ENCODE results near the gene CFAP77. TPM values are rescaled to one million over a fixed set of nuclear protein-coding genes. Genes with fewer than 3 reads are reported as not detected.

CFAP77 gene
- total and polyA plus RNA-seq, 10 of the 15 experiments (the other 5 are each of a cell fraction or from before 2014, with no cell fraction given), result 0.33 TPM; not detected in 9

GRCh38 chr9:132487351-132487791 lies 77.4 kb downstream of the CFAP77 start:
- H3K27me3 ChIP-seq (replicated peaks in 1 of 2; ENCODE audit: control insufficient read depth in 2 of 2, insufficient read depth in 2 of 2, low read length in 1 of 2), result peaks cover 4 to 11% of the 10 kb centered on the region in 2 experiments; a peak in 3 of 4 replicates
- POLR2A ChIA-PET, result interaction anchor here (0.6 kb wide), 1 partner anchor 914 kb away, joined by 3 read pairs; no protein-coding TSS in a partner anchor
- H3K36me3 ChIP-seq (ENCODE audit: control insufficient read depth in 2 of 2, insufficient read depth in 2 of 2, low read length in 1 of 2), result no peaks in the 10 kb centered on the region
- no peak overlapping the region for H3K9ac ChIP-seq (ENCODE audit: control insufficient read depth, insufficient read depth, low read length)
- no peaks in the 10 kb centered on the region for H3K9me3 ChIP-seq (replicated peaks; ENCODE audit: control insufficient read depth, insufficient read depth, low read length)
- CTCF ChIA-PET, result interaction anchor here (1.2 to 1.4 kb wide), 2 partner anchors 13 to 75 kb away, joined by 5 to 7 read pairs; no protein-coding TSS in a partner anchor
- 25% methylated on average over 7 of the region's 7 CpGs for WGBS (ENCODE audit: insufficient coverage, insufficient replicate concordance, low lambda C conversion rate, missing lambda C conversion rate)
- in situ Hi-C loops (cut with MboI), result no loop called here
- no TSS peak for BruUV-seq (replicated peaks)
- no peak for FAIRE-seq
- no peak overlapping the region for H3K4me3 ChIP-seq
- DNase-seq (ENCODE audit: low read depth, low spot score), result no peak
- peak overlapping the region; percentile 63; the same call in 1 of the 2 replicates for H3K4me2 ChIP-seq (ENCODE audit: control insufficient read depth, insufficient read depth)
- no peaks in the 10 kb centered on the region for H3K4me1 ChIP-seq (ENCODE audit: control insufficient read depth, insufficient read depth, low read length)
- intact Hi-C loops (cut with micrococcal nuclease; ENCODE audit: unreplicated experiment), result no loop called here
- peak; percentile 51 for ATAC-seq
- no peak overlapping the region for H2AFZ ChIP-seq (ENCODE audit: control insufficient read depth, low read depth, low read length)
- H4K20me1 ChIP-seq (ENCODE audit: control insufficient read depth, insufficient read depth), result 0 out of 2 replicates have a peak, but pooled peaks cover 3% of the 10 kb centered on the region
- TF ChIP-seq ESRRA (IDR thresholded peaks at IDR 0.05; ENCODE audit: low read length) (no peak), EP300 (IDR thresholded peaks at IDR 0.05; ENCODE audit: borderline replicate concordance in 1 of 2, control insufficient read depth in 1 of 2, low read depth in 2 of 2, low read length in 2 of 2) (peak in 1 of 2 experiments; percentile 43; a peak in 1 of 4 replicates), ZNF207 (IDR thresholded peaks at IDR 0.05; ENCODE audit: borderline replicate concordance) (no peak), RUNX3 (IDR thresholded peaks at IDR 0.05; ENCODE audit: low read length) (peak; percentile 22; the same call in 1 of the 2 replicates), ZNF384 (IDR thresholded peaks at IDR 0.05; ENCODE audit: borderline replicate concordance, low read depth, low read length) (peak; percentile 41; the same call in 1 of the 2 replicates), NR2F1 (conservative IDR thresholded peaks at IDR 0.05) (peak; percentile 8)
- H3K79me2 ChIP-seq (ENCODE audit: control insufficient read depth, insufficient read depth, low read length), result no peaks in the 10 kb centered on the region
- H3K27ac ChIP-seq (ENCODE audit: control insufficient read depth, insufficient read depth), result no peak overlapping the region
- SMC1A ChIA-PET (ENCODE audit: uncharacterized antibody, unreplicated experiment), result interaction anchor here (1.6 to 1.9 kb wide), 2 partner anchors 15 to 319 kb away, joined by 3 to 4 read pairs; no protein-coding TSS in a partner anchor
- RAD21 ChIA-PET (ENCODE audit: unreplicated experiment), result no interaction called here
